ENCODE measurements around the gene DENND1A.

DENND1A gene

GRCh38 chr9:123411191-123411590, 518.7 kb downstream of the DENND1A start:
- TF ChIP-seq CTCF (IDR thresholded peaks at IDR 0.05; ENCODE audit: insufficient read depth, low read depth, low read length, missing control alignments), result no peak
- no peak overlapping the region for H3K4me3 ChIP-seq (ENCODE audit: low read length)
- no peak for DNase-seq (ENCODE audit: low read depth)

- DNase-seq (ENCODE audit: low read depth), result no peak
- H3K4me3 ChIP-seq (ENCODE audit: low read length), result no peak overlapping the region
- TF ChIP-seq CTCF (IDR thresholded peaks at IDR 0.05; ENCODE audit: insufficient read depth, low read depth, low read length, missing control alignments), result no peak
Observed at GRCh38 chr9:123410281-123410910, 519.5 kb downstream of the DENND1A start.

- DNase-seq (ENCODE audit: low read depth), result no peak
- no peak for TF ChIP-seq CTCF (IDR thresholded peaks at IDR 0.05; ENCODE audit: insufficient read depth, low read depth, low read length, missing control alignments)
- H3K4me3 ChIP-seq (ENCODE audit: low read length), result no peak overlapping the region
Observed at GRCh38 chr9:123408313-123409262, 521.3 kb downstream of the DENND1A start.

GRCh38 chr9:123407217-123407851, 522.6 kb downstream of the DENND1A start:
- no peak for TF ChIP-seq CTCF (IDR thresholded peaks at IDR 0.05; ENCODE audit: insufficient read depth, low read depth, low read length, missing control alignments)
- H3K4me3 ChIP-seq (ENCODE audit: low read length), result no peak overlapping the region
- peak; percentile 21 for DNase-seq (ENCODE audit: low read depth)

GRCh38 chr9:123406691-123407216, 523.2 kb downstream of the DENND1A start:
- DNase-seq (ENCODE audit: low read depth), result peak; percentile 20
- TF ChIP-seq CTCF (IDR thresholded peaks at IDR 0.05; ENCODE audit: insufficient read depth, low read depth, low read length, missing control alignments), result no peak
- no peak overlapping the region for H3K4me3 ChIP-seq (ENCODE audit: low read length)

- DNase-seq (ENCODE audit: low read depth), result peak; percentile 64
- no peak for TF ChIP-seq CTCF (IDR thresholded peaks at IDR 0.05; ENCODE audit: insufficient read depth, low read depth, low read length, missing control alignments)
- no peak overlapping the region for H3K4me3 ChIP-seq (ENCODE audit: low read length)
Observed at GRCh38 chr9:123406016-123406415, 523.9 kb downstream of the DENND1A start.
